Femur (tissue), 1 donor: ENCODE data around the gene KIAA1328.

Experiments used
- DNase-seq: peaks from one replicate; pipeline ENCODE4 v3.0.0-alpha.2; 2017

KIAA1328 gene

DNA sequence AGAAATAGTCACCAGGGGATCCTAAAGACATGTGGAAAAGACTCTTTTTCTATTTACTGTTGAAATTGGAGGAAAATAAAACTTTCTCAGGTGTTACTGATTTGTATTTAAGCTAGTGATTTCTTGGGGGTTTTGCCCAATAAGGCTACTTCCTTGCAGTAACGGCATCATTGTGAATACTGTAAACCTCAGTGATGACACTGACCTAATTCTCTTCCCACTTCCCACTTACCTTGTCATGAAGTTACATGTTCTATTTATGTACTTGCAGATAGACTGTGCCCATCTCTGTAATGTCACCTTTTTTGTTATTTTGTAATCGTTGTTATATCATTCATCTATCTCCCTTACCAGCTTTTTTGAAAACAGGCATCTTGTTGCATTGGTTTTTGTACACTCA lies 134.5 kb downstream of the KIAA1328 start:
- no peak for DNase-seq

DNA sequence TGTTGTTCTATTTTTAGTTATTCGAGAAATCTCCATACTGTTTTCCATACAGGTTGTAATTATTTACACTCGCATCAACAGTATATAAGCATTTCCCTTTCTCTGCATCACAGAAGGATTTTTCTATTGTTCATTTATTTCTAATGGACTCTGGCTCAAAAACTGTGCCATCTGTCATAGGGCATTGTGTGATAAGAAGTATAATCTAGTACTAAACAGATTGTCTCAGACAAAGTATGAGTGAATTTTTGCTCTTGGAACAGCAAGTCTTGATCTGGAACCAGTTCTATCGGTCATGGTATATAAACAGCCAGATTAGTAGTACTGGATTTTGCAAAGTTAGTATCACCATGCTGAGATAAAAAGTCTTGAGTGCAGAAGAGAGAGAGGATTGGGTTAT lies 145.8 kb downstream of the KIAA1328 start:
- DNase-seq, result no peak

DNA sequence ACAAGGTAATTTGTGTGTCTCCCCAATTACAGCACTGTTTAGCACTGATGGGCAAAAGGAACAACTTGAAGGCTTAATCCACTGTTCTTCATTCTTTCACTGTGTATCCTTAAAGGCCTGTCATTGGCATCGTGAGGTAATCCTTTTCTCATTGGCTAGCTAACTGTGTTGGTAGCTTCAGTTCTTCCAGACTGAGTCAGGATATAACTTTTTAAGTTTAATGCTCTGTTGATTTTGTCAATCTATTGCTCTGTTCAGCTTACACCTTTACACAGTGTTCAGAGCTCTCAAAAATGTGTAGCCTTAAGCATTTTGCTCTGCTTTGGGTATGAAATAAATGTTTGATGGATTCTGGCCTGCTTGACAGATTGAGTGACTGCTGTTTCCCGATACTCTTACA lies 148.2 kb downstream of the KIAA1328 start:
- no peak for DNase-seq

DNA sequence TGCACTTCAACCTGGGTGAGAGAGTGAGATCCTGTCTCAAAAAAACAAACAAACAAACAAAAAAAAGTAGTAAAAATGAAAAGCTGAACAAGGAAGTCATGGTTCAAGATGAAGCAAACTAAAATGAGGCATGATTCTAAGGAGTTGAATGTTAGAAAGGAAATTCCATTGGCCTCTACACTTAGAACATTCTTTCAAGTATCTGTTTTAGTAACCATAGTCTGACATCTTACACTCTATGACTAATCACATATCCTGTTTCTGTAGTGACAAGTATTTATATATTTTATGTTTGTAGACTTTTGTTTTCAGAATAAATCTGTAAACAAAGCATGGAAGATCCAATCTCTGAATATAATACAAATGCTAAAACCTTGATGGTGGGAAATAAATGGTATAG lies 164.1 kb downstream of the KIAA1328 start:
- no peak for DNase-seq

DNA sequence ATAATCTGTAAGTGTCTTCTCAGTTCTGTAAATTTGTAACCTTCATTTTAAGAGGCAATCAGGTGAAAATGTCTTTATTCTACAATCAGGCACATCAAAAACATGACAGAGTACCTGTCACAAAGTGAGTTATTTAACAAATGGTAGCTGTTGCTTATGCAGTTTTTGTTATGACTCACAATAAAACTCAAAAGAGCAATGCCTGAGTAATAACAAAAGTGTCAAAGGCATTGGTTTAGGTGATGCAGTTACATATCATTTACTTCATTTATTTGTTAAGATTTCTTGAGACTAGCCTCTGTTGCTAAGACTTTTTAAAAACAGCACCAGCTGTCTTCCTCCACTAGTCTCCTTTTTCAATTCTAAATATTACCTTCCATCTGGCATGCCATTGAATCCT lies 177.8 kb downstream of the KIAA1328 start:
- no peak for DNase-seq

DNA sequence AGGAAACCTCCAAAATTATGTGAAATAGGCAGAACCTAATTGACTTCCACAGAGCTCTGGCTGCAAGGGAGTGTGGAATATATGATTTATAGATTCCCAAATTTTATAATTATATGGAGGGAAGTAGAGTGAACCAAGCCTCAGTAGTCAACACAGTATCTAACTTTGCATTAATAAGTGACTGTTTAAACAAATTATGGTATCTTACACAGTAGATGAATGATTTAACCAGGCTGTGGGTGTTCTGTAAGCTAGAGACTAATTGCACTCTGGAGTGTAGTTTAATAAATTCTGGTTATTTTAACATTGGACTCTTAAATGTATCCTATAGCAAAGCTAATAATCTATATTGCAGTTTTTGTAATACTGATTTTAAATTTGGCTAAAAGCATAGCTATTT lies 183.5 kb downstream of the KIAA1328 start:
- DNase-seq, result no peak

DNA sequence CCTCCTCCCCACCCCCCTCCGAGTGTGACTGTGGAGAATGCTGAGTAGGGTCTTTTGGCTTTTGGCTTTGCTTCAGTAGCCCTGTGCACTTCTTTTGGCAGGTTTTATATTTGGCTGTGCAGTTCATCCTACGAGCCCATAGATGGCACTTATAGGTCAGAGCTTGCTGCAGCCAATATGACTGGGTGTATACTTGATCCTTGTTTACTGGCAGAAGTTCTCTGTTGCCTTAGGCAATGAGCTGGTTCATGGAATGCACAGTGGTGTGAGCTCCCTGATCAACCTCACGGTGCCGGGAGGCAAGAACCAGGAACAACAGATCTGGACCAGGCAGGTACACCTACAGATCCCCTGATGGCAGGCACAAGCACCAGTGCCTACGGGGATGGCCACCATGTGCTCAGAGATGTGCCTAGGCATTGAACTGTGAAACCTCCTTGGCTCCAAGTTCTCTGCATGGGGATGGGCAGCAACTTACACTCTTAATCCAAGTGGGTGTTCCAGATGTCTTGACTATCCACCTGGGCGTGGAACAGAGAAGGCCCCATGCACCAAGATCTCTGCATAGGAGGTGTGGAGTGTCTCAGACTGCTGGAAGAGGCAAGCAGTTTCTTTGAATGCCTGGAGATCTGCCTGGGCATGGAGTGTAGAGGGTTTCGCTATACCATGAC lies 190.4 kb downstream of the KIAA1328 start:
- DNase-seq, result no peak

DNA sequence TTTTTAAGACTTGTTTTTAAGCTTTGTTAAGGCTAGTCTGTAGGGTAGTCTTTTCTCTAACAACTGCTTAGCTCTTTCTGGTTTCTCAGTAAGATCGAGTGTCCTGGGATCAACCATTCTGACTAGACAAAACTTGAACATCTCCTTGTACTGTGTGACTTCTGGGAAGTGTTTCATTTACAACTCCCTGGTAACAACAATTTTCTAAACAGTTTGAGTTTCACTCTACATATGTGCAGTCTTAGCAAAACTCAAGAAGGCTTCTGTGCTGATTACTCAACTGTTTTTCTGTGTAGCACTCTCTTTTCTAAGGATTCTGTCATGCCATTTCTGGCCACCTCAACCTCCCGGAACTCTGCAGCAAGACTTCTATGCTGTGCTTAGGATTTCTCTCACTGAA lies 204.5 kb downstream of the KIAA1328 start:
- no peak for DNase-seq

DNA sequence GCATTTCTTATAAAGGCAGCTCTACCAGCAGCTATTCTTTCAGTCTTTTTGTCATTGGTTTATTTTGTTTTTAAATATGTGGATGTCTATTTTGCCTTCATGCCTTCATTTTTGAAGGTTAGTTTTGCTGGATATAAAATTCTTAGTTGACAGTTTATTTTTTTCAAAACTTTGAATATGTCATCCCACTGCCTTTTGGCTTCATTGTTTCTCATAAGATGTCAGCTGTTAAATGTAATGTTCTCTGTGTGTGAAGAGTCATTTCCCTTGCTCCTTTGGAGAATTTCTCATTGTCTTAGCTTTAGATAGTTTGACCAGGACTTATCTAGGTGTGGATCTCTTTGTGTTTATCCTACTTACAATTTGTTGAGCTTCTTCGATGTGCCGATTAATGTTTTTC lies 213.5 kb downstream of the KIAA1328 start:
- DNase-seq, result no peak

DNA sequence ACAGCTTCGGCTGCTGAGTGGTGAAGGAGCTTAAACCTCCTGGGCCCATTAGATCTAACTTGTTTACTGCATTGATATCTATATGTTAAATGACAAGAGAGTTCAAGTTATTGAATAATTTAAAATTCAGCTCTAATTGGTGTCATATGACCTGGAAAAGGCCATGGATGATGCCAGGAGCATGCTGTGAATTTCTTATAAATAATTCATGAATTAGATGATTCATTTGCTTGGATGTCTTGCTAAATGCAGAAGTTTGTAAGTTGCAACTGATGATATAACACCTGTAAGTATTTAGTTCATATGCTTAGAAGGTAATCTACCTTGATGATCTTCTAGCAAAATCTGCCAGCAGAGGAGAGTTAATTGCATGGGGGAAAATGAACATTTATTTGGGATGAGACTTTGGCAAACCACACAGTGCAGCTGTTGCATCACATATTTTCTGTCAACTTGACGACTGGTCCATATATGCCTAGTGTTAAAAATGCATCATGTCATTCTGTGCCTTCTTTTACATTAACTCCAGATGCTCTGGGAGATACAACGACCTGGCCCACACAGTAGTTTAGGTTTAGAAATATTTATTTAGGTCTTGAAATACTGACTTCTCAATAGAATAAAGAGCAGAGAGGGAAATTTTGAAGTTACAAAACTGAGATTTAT lies 226.3 kb downstream of the KIAA1328 start:
- no peak for DNase-seq

DNA sequence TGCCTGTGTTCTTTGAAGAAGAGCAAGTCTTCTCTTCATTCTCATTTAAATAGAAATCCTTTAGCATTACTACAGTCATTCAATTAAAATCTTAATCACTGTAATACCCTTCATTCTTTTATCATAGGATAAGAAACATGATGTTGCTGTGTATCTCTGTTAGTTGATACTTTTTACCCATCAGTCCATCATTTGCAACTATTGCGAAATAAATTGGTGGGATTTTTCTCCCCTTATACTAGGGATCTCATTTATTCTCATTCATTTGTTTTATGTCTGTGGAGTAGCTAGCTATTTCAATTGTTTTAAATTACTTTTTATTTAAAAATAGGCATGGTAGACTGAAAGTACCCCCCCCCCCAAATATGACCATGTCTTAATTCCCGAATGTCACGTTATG lies 235.3 kb downstream of the KIAA1328 start:
- no peak for DNase-seq

DNA sequence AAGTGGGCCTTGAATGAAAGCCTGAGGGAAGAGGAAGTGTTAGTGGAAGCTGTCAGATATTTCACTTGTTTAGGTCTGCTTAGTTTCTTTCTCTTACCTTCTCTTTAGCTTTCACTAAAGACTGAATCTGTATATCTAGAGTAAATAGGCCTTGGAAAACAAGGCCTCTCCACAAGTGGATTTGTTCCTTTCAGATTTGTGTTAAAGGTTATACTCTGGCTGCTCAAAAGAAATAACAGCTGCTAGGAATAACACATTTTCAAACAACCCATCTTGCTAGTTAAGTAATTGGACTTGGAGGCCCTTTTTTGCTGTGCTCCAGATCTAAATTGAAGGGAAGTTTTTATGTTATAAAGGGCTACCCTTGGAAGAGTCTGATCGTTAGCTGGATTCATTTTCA lies 236.3 kb downstream of the KIAA1328 start:
- DNase-seq, result no peak

DNA sequence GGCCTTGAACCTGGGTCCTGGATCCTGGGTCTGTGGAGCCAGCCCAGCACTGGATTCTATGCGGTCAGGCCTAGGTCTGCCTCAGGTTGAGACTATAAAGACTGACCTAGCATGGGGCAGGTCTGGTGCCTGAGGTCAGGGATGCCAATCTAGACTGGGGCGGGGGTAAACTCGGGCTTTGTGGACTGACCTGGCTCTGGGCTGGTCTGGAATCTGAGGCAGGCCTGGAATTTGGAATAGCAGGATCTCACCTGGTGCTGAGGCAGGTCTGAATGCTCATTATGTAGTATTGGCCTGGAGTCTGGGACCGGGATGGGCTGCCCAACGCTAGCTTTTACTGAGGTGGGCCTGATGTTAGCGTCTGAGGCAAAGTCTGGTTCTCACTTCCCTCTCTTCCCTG lies 256.0 kb downstream of the KIAA1328 start:
- no peak for DNase-seq

DNA sequence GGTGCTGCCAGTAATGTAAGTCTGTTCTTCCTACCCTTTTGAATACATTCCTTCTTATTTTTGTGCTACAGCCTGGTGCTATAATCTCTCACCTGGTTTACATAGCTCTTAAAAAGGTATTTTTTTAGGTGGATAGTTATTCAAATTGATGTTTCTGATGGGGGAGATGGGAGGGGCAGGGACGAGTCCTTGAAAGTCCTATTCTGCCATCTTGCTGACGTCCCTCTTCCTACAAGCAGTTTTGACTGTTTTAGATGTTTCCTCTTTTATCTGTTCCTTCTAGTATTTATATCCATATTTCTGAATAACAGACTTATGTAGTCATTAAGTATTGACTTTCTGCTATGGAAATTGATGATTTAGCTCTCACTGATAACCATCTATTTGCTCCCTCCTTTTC lies 256.4 kb downstream of the KIAA1328 start:
- no peak for DNase-seq

DNA sequence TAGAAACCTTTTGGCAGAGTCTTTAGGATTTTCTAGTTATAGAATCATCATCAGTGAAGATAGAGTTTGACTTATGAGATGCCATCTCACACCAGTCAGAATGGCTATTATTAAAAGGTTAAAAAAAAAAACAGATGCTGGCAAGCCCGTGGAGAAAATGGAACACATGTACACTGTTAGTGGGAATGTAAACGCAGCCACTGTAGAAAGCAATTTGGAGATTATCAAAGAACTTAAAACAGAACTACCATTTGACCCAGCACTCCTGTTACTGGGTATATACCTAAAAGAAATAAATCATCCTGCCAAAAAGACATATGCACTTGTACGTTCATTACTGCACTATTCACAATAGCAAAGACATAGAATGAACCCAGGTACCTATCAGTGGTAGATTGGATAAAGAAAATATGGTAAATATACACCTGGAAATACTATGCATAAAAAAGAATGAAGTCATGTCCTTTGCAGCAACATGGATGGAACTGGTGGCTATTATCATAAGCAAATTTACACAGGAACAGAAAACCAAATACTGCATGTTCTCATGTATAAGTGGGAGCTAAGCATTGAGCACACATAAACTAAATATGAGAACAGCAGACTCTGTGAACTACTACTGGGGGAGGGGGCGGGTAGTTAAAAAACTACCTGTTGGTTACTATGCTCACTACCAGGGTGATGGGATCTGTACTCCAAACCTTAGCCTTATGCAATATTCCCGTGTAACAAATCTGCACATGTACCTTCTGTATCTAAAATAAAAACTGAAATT lies 279.0 kb downstream of the KIAA1328 start:
- no peak for DNase-seq

DNA sequence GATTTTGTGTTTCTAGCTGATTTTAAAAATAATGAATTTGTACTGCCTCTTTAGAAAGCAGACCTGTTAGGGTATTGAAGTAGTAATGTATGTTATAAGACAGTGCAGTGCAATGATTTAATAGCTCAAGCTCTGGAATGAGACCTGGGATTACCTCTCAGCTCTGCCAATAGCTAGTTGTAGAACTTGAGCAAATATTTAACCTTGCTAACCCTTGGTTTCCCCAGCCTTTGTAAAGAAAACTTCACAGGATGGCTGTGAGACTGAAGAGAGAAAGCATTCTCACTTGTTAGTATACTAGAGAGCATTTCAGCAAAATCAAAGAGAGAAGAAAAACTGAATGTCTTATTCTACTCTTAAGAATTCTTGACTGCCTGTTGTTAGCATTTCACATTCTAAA lies 293.9 kb downstream of the KIAA1328 start:
- DNase-seq, result no peak

DNA sequence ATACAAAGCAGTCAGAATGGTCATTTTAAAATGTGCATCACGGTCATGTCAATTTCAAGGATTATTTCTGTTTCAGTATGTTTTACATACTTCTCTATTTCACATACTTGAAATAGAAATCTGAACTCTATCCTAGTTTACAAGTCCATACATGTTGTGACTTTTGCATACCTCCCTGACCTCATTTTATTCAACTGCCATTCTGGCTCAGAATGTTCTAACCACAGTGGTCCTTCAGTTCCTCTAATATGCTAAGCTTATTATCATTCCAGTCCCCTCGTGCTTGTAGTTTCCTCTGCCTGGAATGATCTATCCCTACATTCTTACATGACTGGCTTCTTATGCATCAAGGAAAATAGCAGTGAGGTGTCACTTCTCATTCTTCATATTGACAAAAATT lies 295.6 kb downstream of the KIAA1328 start:
- DNase-seq, result no peak

DNA sequence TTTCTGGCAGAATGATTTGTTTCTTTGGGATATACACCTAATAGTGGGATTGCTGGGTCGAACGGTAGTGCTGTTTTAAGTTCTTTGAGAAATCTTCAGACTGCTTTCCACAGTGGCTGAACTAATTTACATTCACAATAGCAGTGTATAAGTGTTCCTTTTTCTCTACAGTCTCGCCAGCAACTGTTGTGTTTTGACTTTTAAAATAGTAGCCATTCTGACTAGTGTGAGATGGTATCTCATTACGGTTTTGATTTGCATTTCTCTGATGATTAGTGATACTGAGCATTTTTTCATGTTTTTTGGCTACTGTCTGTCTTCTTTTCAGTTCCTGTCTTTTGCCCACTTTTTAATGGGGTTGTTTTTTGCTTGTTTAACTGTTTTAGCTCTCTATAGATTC lies 306.2 kb downstream of the KIAA1328 start:
- DNase-seq, result no peak

DNA sequence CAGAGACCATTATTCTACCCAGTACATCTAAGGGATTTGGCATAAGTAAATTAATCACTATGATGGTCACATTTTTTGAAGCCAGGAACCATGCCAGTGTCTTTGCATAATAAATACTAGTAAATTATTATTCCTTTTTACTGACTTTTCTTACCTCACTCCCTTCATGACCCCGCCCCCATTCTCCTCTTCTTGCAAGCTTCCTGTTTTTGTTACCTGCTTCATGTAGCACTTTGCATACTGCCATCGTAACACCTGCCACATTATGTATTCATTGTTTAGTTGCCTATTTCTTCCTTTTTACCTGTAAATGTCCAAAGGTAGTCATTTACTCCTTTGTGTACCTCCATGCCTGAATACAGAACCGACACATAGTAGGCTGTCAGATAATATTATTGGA lies 309.5 kb downstream of the KIAA1328 start:
- DNase-seq, result no peak

DNA sequence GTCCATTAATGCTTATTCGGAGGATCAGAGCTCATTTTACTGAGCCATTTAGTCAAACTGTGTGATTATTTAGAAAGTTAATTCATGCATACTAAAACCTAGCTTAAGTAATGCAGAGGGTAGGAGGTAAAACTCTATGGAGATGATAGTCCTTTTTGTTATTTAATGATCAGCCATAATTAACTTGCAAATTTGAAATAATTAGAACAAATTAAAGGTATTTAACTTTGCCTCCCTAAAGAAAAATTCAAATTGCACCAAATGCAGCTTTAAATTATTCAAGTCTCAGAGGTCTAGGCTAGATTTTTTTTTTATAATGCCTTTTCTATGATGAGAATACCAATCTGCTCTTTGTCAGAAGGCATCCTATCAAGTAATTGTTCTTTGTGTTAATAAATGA lies 310.9 kb downstream of the KIAA1328 start:
- DNase-seq, result no peak

DNA sequence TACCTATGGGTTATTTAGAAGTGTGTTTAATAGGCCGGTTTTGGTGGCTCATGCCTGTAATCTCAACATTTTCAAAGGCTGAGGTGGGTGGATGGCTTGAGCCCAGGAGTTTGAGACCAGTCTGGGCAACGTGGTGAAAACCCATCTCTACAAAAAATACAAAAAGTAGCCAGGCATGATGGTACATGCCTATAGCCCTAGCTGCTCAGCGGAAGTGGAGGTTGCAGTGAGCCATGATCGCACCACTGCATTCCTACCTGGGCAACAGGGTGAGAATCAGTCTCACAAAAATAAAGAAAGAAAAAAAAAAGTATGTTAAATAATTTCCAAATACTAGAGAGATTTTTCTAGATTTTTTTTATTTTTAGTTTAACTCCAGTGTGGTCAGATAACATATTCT lies 316.0 kb downstream of the KIAA1328 start:
- no peak for DNase-seq

DNA sequence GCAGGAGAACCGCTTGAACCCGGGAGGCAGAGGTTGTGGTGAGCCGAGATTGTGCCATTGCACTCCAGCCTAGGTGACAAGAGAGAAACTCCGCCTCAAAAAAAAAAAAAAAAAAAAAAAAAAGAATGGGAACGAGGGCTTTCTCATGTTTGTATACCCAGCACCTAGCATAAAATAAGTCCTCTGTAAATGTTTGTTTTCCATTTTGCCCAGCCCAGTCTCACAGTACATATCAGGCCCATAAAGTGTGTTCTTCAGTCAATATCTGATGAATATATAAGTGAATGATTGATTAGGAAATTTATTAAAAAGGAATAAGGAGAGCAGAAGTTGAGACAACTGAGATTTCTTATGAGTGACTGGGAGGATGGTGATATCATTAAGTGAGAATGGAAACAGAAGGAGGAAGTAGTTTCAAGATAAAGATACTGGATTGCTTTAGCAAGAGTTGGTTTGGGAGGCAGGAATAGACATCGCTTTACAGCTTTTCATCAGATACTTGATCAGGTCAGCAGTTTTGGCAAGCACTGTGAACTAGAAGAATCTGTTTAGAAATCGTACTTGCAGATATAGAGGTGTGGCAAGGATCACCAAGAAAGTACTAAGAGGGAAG lies 327.5 kb downstream of the KIAA1328 start:
- no peak for DNase-seq

DNA sequence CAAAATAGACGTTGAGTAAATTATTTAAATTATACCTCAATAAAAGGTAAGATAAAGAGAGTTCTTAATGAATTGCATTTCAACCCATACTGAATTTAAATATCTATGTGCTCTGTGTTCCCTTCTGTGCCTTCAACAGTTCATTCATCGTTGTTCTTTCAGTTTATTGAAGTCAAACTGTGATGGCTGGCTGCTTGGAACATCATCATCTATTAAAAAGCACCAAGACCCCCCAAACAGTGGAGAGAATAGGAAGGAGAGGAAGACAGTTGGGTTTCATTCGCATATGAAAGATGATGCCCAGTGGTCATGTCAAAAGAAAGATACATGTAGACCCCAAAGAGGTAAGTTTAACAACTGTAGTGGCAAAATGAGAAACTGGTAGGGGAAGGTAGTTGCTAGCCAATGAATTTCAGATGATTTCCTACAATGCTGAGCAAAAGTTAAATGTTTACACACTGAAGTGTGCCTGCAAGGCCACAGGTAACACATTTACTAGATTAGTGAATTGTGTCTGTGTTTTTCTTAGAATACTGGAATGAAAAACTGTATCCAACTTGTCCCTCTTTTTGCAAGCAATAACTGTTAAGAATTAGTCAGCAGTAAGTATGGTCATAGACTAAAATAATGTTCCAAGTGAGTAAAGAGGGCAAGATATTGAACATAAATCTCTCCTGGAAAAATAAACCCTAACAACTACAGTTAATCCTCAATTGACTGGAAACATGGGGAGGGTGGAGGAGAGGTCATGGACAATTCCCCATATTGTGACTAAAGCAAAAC lies 331.3 kb downstream of the KIAA1328 start:
- DNase-seq, result no peak
